SH-SY5Y (cell line): ENCODE data around the gene CCDC157.

ENCODE experiments used
- GATA2 ChIP-seq: IDR thresholded peaks from 2 replicates; pipeline ENCODE4 v1.6.1; 2011; ENCODE audit warnings: mild to moderate bottlenecking, low read depth, low read length
- GATA3 ChIP-seq: IDR thresholded peaks from 2 replicates; pipeline ENCODE4 v1.6.1; 2011; ENCODE audit warnings: low read depth, mild to moderate bottlenecking, low read length, moderate library complexity

DNA sequence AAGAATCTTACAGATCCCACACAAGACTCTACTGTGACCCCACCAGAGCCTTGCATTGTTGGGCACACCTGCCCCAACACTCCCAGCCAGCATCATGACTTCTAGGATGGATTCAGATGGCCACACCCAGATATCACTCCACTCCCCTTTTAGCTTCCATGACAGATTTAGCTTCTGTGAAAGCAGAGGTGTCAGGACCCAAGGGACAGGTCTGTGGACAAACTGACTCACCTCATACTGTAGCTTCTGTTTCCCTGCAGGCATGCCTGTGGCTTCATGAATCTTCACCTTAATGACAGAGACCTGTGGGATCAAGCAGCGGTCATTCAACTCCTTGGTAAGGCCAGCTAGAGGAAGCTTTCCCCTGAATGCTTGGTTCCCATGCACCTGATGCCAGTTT, 21.6 kb upstream of the CCDC157 start:
- no peak for TF ChIP-seq GATA2
- TF ChIP-seq GATA3: no peak
